HG03442 (cell line): ENCODE data around the gene DPP7.

ENCODE experiments used
- ATAC-seq: cut with Tn5 transposase; IDR thresholded peaks from one replicate; pipeline ENCODE4 v1.9.1; 2021; ENCODE audit warnings: mild to moderate bottlenecking, moderate library complexity; ENCODE audit not compliant: unreplicated experiment

Gene DPP7

GRCh38 chr9:137112564-137113384, 1.8 kb downstream of the DPP7 start:
- no peak for ATAC-seq

DNA sequence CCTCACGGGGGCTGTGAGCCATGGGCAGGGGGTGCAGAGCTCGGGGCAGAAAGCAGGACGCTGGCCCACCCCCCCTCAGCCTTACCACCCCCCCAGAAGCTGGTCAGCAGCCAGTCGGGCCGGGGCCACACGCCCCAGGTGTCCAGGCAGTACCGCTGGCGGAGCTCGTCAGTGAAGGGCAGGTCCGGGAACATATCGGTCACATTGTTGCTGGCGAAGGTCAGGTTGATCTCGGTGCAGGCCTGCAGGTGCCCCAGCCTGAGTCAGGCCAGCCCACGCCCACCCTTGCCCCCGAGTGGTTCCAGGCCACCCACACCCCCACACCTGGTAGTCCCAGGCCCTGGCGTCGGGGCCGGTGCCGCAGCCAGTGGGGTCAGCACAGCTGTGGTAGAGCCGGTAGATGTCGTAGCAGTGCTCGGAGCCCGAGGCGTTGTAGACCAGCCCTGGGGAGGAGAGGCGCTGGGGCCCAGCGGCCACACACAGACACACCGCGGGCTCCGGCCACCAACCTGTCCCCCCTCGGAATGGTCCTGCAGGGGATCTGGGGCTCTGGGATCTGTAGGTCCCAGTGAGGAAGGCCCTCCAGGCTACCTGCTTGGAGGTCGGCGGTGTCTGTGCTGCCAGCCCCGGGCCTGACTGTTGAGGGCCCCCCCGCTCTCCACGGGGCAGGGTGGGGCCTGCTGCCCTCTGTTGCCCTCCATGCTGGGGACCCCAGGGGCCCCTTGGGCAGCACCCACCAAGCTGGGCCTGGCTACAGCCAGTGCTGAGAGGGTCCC, 2.6 kb downstream of the DPP7 start:
- no peak for ATAC-seq

DNA sequence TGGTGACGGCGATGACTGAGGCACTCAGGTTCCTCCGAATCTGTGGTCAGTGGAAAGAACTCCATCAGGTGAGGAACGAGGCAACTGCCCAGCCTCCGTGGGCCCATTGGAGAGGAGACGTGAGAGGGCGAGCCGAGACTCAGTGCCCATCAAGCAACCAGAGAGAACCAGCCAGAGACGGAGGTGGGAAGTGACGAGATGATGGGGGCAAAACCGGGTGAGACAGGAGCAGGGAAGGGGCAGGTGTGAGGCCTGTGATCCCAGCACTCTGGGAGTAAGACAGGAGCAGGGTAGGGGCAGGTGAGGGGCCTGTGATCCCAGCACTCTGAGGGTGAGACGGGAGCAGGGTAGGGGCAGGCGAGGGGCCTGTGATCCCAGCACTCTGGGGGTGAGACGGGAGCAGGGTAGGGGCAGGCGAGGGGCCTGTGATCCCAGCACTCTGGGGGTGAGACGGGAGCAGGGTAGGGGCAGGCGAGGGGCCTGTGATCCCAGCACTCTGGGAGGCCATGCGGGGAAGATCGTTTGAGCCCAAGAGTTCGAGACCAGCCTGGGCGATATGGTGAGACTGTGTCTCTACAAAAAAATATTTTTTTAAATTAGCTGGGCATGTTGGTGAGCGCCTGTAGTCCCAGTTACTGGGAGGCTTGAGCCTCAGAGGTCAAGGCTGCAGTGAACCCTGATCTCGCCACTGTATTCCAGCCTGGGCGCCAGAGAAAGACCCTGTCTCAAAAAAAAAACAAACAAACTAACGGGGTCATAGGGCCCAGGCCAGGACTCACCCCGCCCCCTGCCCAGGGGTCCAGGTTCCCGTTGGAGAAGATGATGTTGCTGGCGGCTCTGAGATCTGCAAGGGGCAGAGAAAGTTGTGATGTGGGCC, 3.4 kb downstream of the DPP7 start:
- no peak for ATAC-seq

GRCh38 chr9:137110147-137110910, 4.2 kb downstream of the DPP7 start:
- ATAC-seq: no peak

DNA sequence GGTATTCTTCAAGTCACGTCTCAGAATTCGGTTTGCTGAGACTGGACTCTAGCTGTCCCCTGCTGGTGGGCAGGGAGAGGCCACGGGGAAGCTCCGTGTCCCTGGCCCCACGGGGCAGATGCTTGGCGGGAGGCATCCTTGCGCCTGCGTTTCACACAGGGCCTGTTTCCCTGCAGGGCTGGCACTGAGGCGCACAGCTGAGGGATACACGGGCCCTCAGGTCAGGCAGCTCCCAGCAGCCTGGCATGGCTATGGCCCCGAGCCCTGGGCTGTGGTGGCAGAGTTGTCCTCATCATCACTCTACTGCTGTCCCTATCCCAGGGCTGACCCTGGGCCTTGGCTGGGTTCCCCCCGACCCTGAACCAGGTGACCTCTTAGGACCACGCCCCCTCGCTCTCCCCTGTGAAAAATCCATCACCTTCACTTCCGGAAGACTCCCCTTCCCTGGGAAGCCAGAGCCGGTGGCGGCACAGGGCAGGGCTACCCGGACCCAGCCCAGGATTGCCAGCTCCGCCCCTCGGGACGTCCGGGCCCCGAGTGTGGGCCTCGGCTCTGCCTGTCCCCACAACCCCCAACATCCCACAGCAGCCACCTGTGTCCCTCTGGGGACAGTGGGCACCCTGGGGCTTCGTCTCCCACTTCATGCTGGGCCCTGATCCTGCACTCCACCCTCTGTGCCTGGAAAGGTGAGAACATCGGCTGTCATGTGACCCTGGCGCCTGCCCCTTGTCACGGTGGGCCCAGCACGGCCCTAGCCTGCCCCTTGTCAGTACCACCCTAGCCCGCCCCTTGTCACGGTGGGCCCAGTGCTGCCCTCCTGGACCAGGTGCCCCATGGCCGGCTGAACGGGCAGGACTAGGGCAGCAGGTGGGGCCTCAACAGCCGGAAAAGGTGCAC, 5.0 kb downstream of the DPP7 start:
- no peak for ATAC-seq

GRCh38 chr9:137108608-137109249, 5.8 kb downstream of the DPP7 start:
- no peak for ATAC-seq

DNA sequence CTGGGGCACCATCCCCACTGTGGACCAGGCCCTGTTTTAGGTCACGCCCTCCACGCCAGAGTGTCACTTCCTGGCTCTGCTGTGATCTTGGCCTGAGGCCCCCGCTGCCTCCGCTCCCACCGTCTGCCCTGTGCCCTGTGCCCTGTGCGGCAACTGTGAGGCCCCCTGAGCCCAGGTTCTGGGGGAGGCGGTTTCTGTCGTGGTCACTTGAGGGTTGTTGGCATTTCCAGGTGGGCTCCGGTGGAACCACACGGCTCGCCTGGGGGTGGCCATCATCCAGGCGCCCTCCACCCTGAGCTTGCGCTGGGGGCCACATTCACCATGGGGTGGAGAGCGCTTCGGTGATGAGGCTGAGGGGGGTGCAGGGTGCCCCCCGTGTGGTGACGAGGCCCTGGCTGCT, 6.6 kb downstream of the DPP7 start:
- ATAC-seq: no peak

DNA sequence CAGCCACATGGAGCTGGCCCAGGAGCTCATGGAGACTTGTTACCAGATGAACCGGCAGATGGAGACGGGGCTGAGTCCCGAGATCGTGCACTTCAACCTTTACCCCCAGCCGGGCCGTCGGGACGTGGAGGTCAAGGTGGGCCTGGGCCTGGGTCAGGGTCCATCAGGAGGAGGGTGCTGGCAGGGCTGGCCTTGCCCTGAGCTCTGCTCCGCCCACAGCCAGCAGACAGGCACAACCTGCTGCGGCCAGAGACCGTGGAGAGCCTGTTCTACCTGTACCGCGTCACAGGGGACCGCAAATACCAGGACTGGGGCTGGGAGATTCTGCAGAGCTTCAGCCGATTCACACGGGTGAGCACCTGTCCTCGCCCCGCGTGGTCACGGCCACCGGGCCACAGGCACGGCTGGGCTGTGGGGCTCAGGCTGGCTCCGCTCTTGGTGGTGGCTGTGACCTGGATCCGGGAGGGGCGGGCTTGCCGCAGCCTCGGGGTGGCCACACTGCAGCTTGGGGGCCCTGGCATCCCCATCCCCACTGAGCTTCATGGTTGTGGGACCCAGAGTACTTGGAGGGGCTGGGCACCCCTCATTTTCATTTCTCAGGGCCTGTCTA, 7.1 kb downstream of the DPP7 start:
- no peak for ATAC-seq

- no peak for ATAC-seq
These were observed 7.8 kb downstream of the DPP7 start for GRCh38 chr9:137106662-137107250.

- no peak for ATAC-seq
These were observed 8.5 kb downstream of the DPP7 start for GRCh38 chr9:137105814-137106661.

GRCh38 chr9:137103206-137103999, 11.1 kb downstream of the DPP7 start:
- no peak for ATAC-seq

GRCh38 chr9:137099231-137099630, 15.3 kb downstream of the DPP7 start:
- ATAC-seq: no peak

DNA sequence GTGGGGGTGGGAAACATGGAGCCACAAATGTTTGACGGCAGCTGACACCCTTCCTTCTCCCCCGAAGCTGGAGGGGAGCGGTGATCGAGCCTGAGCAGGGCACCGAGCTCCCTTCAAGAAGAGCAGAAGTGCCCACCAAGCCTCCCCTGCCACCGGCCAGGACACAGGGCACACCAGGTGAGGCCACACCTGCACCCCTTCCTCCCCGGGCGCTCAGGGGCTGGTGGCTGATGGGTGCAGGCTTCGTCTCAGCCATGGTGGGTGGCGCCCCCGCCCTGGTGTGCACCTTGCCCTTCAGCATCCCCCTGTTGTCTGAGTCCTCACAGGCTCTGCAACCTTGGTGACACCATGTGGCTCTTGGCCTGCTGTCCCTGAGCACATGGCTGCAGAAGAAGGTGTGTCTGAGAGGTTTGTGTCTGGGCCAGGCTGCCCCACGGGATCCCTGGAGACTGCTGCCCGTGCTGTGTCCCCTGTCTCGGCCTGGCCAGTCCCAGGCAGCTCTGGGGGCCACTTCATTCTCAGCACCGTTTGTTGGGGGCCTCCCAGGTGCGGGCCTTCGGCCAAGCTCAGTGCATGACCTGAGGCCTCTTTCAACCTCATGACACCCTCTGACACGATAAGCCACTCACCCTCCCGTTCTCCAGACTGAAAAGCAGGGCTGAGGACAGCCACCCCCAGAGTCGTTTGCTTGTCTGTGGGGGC, 16.6 kb downstream of the DPP7 start:
- ATAC-seq: no peak

DNA sequence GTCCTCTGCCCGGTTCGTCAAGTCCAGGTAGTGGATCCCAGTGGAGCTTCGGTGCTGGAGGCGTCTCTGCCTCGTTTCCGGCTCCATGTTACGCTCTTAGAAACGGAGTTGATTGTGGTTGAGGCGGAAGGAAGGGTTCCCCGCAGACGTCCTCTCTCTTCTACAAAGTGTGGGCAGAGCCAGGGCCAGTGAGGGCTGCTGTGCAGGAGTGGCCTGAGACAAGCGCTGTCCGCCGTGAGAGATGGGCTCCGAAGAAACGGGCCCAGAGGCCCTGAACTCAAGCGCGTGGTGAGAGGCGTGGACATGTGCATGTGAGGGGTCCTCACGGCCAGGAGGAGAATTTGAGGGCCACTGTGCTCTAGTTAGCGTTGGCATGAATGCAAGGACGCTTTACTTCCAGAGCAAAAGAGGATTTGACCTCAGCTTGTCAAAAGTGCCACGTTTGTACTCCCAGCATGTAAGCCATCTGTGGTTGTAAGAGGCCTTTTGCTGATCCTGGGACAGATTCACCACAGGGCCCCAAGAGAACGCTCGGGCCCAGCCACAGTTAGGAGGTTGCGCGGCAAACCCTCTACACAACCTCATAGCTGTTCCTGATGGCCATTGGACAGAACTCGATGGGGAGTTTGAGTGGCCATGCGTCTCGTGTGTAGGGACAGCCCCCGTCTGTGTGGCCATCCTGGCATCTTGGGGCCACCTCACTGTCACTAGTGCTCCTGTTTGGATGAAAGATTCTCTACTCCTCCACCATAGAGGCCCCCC, 17.6 kb downstream of the DPP7 start:
- no peak for ATAC-seq
